OCI-LY7 (cell line): Measurements from ENCODE around the gene KLK13.

Source experiments
- EZH2phosphoT487 ChIP-seq: fragments of 200-600 bp; sonication (generic); IDR thresholded peaks from 2 replicates; pipeline ENCODE4 v1.6.1; 2018; ENCODE audit warnings: low read depth, borderline replicate concordance, mild to moderate bottlenecking, mixed run types, antibody characterized with exemption, low read length, moderate library complexity, mixed read lengths
- TF ChIP-seq, protein P1 (sequence below): fragments of 200-600 bp; sonication (generic); conservative IDR thresholded peaks from 2 replicates; pipeline ENCODE4 v1.5.1; 2014; ENCODE audit warnings: mild to moderate bottlenecking, antibody characterized with exemption, low read length, moderate library complexity, mixed read lengths

DNA sequence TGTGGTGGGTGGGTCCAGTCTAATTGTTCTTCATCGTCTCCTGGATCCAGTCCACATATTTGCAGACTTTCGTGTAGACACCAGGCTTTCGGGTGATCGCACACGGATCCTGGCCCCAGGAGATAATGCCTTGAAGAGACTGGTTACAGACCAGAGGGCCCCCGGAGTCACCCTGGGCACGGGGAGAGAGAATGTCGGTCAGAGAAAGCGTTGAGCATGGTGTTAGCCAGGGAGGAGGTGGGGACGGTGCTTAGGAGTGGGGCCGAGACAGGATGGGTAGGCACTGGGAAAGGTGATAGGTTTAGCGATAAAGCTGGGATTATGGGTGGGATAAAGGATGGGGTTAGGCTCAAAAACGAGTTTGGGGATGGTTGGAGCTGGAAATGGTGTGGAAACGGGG lies 42.4 kb downstream of the KLK13 start:
- TF ChIP-seq, protein P1, sequence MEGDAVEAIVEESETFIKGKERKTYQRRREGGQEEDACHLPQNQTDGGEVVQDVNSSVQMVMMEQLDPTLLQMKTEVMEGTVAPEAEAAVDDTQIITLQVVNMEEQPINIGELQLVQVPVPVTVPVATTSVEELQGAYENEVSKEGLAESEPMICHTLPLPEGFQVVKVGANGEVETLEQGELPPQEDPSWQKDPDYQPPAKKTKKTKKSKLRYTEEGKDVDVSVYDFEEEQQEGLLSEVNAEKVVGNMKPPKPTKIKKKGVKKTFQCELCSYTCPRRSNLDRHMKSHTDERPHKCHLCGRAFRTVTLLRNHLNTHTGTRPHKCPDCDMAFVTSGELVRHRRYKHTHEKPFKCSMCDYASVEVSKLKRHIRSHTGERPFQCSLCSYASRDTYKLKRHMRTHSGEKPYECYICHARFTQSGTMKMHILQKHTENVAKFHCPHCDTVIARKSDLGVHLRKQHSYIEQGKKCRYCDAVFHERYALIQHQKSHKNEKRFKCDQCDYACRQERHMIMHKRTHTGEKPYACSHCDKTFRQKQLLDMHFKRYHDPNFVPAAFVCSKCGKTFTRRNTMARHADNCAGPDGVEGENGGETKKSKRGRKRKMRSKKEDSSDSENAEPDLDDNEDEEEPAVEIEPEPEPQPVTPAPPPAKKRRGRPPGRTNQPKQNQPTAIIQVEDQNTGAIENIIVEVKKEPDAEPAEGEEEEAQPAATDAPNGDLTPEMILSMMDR, result no peak
- no peak for TF ChIP-seq EZH2phosphoT487
